ENCODE results near the gene SMIM43. TPM values are rescaled to one million over a fixed set of nuclear protein-coding genes. Genes with fewer than 3 reads are reported as not detected.

SMIM43 gene
- total and polyA plus RNA-seq, 2 of the 8 experiments (the other 6 are each of a cell fraction or from before 2014, with no cell fraction given), result 0.50 to 0.94 TPM

DNA sequence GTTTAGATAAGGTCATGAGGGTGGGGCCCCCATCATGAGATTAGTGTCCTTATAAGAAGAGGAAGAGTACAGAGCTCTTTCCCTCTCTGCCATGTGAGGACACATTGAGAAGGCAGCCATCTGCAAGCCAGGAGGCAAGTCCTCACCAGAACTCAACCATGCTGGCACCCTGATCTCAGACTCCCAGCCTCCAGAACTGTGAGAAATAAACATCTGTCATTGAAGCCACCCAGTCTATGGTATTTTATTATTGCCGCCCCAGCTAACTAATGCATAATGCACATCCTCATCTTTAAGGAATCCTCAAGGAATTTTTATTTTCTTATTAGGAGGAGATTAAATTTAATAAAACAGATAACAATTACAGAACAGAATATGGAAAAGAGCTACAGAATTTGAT lies 19.4 kb upstream of the SMIM43 start:
- Histone ChIP-seq H2BK12ac (ENCODE audit: low read depth, low read length) (no peak overlapping the region), H2BK15ac (ENCODE audit: low read length) (no peak overlapping the region), H4K20me1 (replicated peaks in 1 of 2; ENCODE audit: control insufficient read depth in 1 of 2, insufficient read depth in 2 of 2, low read length in 2 of 2) (no peaks in the 10 kb centered on the region), H3K23me2 (ENCODE audit: low read depth, low read length) (peaks cover 2% of the 10 kb centered on the region; the same call in 1 of the 2 replicates), H3K9me3 (ENCODE audit: insufficient read depth in 2 of 2, low read depth in 1 of 2, low read length in 1 of 2) (no peaks in the 10 kb centered on the region), H3K56ac (replicated peaks; ENCODE audit: insufficient read length, low read depth, low read length) (no peak overlapping the region), H3K27ac (ENCODE audit: low read depth, low read length) (no peak overlapping the region), H3K4me3 (ENCODE audit: extremely low read depth in 1 of 4, insufficient read depth in 2 of 4, low read depth in 3 of 4, low read length in 4 of 4) (no peak overlapping the region), H3K79me2 (ENCODE audit: control insufficient read depth in 1 of 2, insufficient read depth in 2 of 2, low read length in 2 of 2) (no peaks in the 10 kb centered on the region), H2AFZ (ENCODE audit: low read length) (no peak overlapping the region), H2BK5ac (ENCODE audit: low read depth, low read length) (no peak overlapping the region), H3K9ac (replicated peaks in 1 of 4; ENCODE audit: extremely low read depth in 1 of 4, low read depth in 3 of 4, low read length in 3 of 4) (no peak overlapping the region), H3K79me1 (ENCODE audit: low read depth, low read length) (no peaks in the 10 kb centered on the region), H3K14ac (ENCODE audit: insufficient read length) (no peak overlapping the region), H3K36me3 (ENCODE audit: control insufficient read depth in 2 of 4, insufficient read depth in 4 of 4, low read length in 3 of 4) (no peaks in the 10 kb centered on the region), H3K23ac (ENCODE audit: insufficient read length) (no peak overlapping the region), H4K5ac (ENCODE audit: insufficient read length, low read depth, low read length) (no peak overlapping the region), H3K18ac (ENCODE audit: extremely low read depth, low read length) (no peak overlapping the region), H3K4ac (replicated peaks; ENCODE audit: insufficient read length, low read depth, low read length) (no peak overlapping the region), H4K91ac (replicated peaks; ENCODE audit: insufficient read length, low read length) (no peak overlapping the region), H2BK120ac (replicated peaks; ENCODE audit: low read depth, low read length) (no peak overlapping the region), H2AK5ac (ENCODE audit: low read depth, low read length) (no peak overlapping the region), H3K27me3 (replicated peaks in 1 of 4; ENCODE audit: control insufficient read depth in 3 of 4, extremely low read depth in 1 of 4, insufficient read depth in 3 of 4, low read length in 3 of 4) (peaks cover 0 to 2% (median 0%) of the 10 kb centered on the region in 4 experiments; a peak in 1 of 7 replicates), H4K8ac (ENCODE audit: extremely low read depth, insufficient read depth, low read length) (no peak overlapping the region), H3K4me2 (ENCODE audit: insufficient read depth in 1 of 2, low read depth in 2 of 2, low read length in 2 of 2) (no peak overlapping the region), H2BK20ac (ENCODE audit: low read length) (no peak overlapping the region), H3K4me1 (replicated peaks in 1 of 4; ENCODE audit: control insufficient read depth in 3 of 4, insufficient read depth in 4 of 4, low read length in 3 of 4) (0 out of 7 replicates have a peak, but pooled peaks cover 0 to 2% (median 0%) of the 10 kb centered on the region in 4 experiments)
- 100% methylated on average over 1 of the region's 1 CpG; no CpG with 5 or more reads in 1 of the 2 experiments for WGBS, 2 experiments (ENCODE audit: extremely low coverage in 1 of 2, insufficient coverage in 1 of 2, insufficient read length in 1 of 2, insufficient replicate concordance in 2 of 2, low coverage in 1 of 2, low lambda C conversion rate in 2 of 2, missing lambda C conversion rate in 1 of 2)
- CTCF ChIA-PET (ENCODE audit: partially characterized antibody), result no interaction called here
- TF ChIP-seq NRF1 (IDR thresholded peaks at IDR 0.05; ENCODE audit: low read depth, low read length) (no peak), PHF8 (conservative IDR thresholded peaks at IDR 0.05; ENCODE audit: low read depth, low read length) (no peak), CTBP2 (IDR thresholded peaks at IDR 0.05; ENCODE audit: borderline replicate concordance, insufficient read depth, insufficient read length, low read length) (no peak)
- TF ChIP-seq, protein P1, sequence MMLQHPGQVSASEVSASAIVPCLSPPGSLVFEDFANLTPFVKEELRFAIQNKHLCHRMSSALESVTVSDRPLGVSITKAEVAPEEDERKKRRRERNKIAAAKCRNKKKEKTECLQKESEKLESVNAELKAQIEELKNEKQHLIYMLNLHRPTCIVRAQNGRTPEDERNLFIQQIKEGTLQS (IDR thresholded peaks at IDR 0.05; ENCODE audit: insufficient read depth, low read depth, low read length), result no peak
- POLR2A ChIA-PET (ENCODE audit: partially characterized antibody), result no interaction called here
- no peak for DNase-seq (ENCODE audit: low read depth in 1 of 2, low spot score in 2 of 2)
- FAIRE-seq, result no peak

Data from H1 (cell line).